HepG2 (cell line): ENCODE data around the gene STK17A. TPM values are rescaled to one million over a fixed set of nuclear protein-coding genes. Genes with fewer than 3 reads are reported as not detected.

Experiments
- ATAC-seq: fragments of 200-7000 bp; cut with Tn5 transposase; 3 replicates; pipeline ENCODE4 v1.9.1; 2020; ENCODE audit warnings: mild to moderate bottlenecking, moderate library complexity
- BruUV-seq: library from RNA; stranded (reverse); fragments of 400-500 nt; replicated peaks from 2 replicates; lab custom pipeline; 2021; lab: Mats Ljungman, UMichigan
- CTCF ChIA-PET: fragments of 300-600 bp; formaldehyde crosslinking; extraction: SDS; loops from one replicate; lab custom pipeline; 2021; ENCODE audit warnings: low total read pairs, inconsistent platforms, low intra/inter-chr PET ratio; lab: Yijun Ruan, JAX
- POLR2A ChIA-PET: fragments of 350-600 bp; sonication (Branson Sonifier 250); formaldehyde crosslinking; loops from one replicate; lab custom pipeline; 2020; ENCODE audit warnings: antibody characterized with exemption, inconsistent platforms; lab: Yijun Ruan, JAX
- DNase-seq: peaks from one replicate; pipeline ENCODE4 v3.0.0-alpha.2; 2015; ENCODE audit warnings: low spot score
- FAIRE-seq: peaks from 3 replicates; lab custom pipeline; 2011; peaks lifted over from hg19 to GRCh38; lab: Jason Lieb, UNC
- H2AFZ ChIP-seq: one replicate; pipeline ENCODE4 v1.6.1; 2011; ENCODE audit warnings: low read length, inconsistent platforms
- H3K27ac ChIP-seq: fragments of 300-600 bp; 3 replicates; pipeline ENCODE4 v1.8.0; 2011; ENCODE audit warnings: mixed run types, mild to moderate bottlenecking, mixed read lengths, low read length, inconsistent platforms; ENCODE audit not compliant: insufficient read depth; ENCODE audit errors: extremely low read length
- H3K27me3 ChIP-seq, 2 experiments: fragments of 200-600 bp in 1 of 2; 2 replicates in 1 of 2; 3 replicates in 1 of 2; pipeline versions ENCODE4 v1.6.0 to v1.8.0; 2011; ENCODE audit warnings: low read length in 2 of 2, mild to moderate bottlenecking in 2 of 2, moderate library complexity in 2 of 2, inconsistent platforms in 1 of 2; ENCODE audit not compliant: insufficient read depth in 2 of 2, control insufficient read depth in 1 of 2
- H3K36me3 ChIP-seq, 2 experiments: fragments of 200-600 bp in 1 of 2; replicated peaks in 1 of 2; 2 replicates in 1 of 2; 3 replicates in 1 of 2; pipeline versions ENCODE4 v1.5.1 to v1.8.0; 2011; ENCODE audit warnings: low read length in 2 of 2, inconsistent platforms in 1 of 2; ENCODE audit not compliant: insufficient read depth in 2 of 2, control insufficient read depth in 1 of 2
- H3K4me1 ChIP-seq: 2 replicates; pipeline ENCODE4 v1.5.1; 2012; ENCODE audit warnings: low read length, inconsistent platforms; ENCODE audit not compliant: insufficient read depth
- H3K4me2 ChIP-seq: 2 replicates; pipeline ENCODE4 v1.6.0; 2011; ENCODE audit warnings: low read depth, low read length, inconsistent platforms
- H3K4me3 ChIP-seq, 3 experiments: fragments of 200-600 bp in 1 of 3; sonication (generic), shearing (Covaris generic) in 1 of 3; replicated peaks in 1 of 3; 2 replicates each; pipeline ENCODE4 v1.5.1; 2011 to 2016; ENCODE audit warnings: low read length in 3 of 3, inconsistent platforms in 2 of 3, low read depth in 2 of 3, mild to moderate bottlenecking in 2 of 3, control low read depth in 1 of 3, mixed read lengths in 1 of 3; ENCODE audit not compliant: insufficient read depth in 1 of 3
- H3K79me2 ChIP-seq: one replicate; pipeline ENCODE4 v1.6.1; 2011; ENCODE audit warnings: low read length, inconsistent platforms; ENCODE audit not compliant: insufficient read depth
- H3K9ac ChIP-seq: 2 replicates; pipeline ENCODE4 v1.6.0; 2011; ENCODE audit warnings: mild to moderate bottlenecking, low read depth, low read length, inconsistent platforms; ENCODE audit not compliant: insufficient read depth
- H3K9me3 ChIP-seq: 2 replicates; pipeline ENCODE4 v1.5.1; 2012; ENCODE audit warnings: mild to moderate bottlenecking, low read length
- H4K20me1 ChIP-seq: 2 replicates; pipeline ENCODE4 v1.6.0; 2011; ENCODE audit warnings: inconsistent platforms, mild to moderate bottlenecking, low read length, moderate library complexity; ENCODE audit not compliant: insufficient read depth
- ETV6 ChIP-seq: sonication (generic); formaldehyde crosslinking; conservative IDR thresholded peaks from 2 replicates; pipeline ENCODE4 v1.4.0; 2020; ENCODE audit warnings: missing genetic modification reagents
- GABPA ChIP-seq, 2 experiments: IDR thresholded peaks; 2 replicates each; pipeline ENCODE4 v1.6.1; 2011 to 2016; ENCODE audit warnings: low read depth in 2 of 2, low read length in 1 of 2, missing biosample characterization in 1 of 2, missing genetic modification characterization in 1 of 2
- MYNN ChIP-seq: sonication (generic); formaldehyde crosslinking; IDR thresholded peaks from 2 replicates; pipeline ENCODE4 v1.4.0; 2020; ENCODE audit warnings: mild to moderate bottlenecking, low read depth, missing genetic modification reagents
- TCF7 ChIP-seq: sonication (generic); IDR thresholded peaks from 2 replicates; pipeline ENCODE4 v1.6.1; 2016; ENCODE audit warnings: antibody characterized with exemption, low read depth
- ZNF296 ChIP-seq: sonication (generic); formaldehyde crosslinking; conservative IDR thresholded peaks from 2 replicates; pipeline ENCODE4 v1.5.0; 2020; ENCODE audit warnings: mild to moderate bottlenecking, missing genetic modification reagents
- WGBS: methylation state at CpG from one replicate; pipeline ENCODE4 v1.1.6; 2017; ENCODE audit warnings: low lambda C conversion rate; 5-methylcytosine and 5-hydroxymethylcytosine counted together
- in situ Hi-C: cut with HindIII; loops from 2 replicates; pipeline ENCODE4 v1.10.0; 2017; ENCODE audit warnings: low pct_unique_long_range_greater_than_20kb; ENCODE audit not compliant: extremely low pct_ligation_motif_present
- intact Hi-C: fragments of 100-400 bp; cut with micrococcal nuclease; formaldehyde crosslinking; loops from one replicate; pipeline ENCODE4 v1.10.0; 2022; ENCODE audit not compliant: unreplicated experiment
- polyA plus RNA-seq, 8 experiments: library from polyadenylated mRNA; depleted of rRNA in 3 of 8; stranded (reverse) in 7 of 8; unstranded in 1 of 8; fragments of >200 nt; fragmentation: Illumina TruSeq in 4 of 8; extraction: Trizol in 4 of 8; gene quantifications; 2 replicates each; pipeline versions ENCODE4 v1.2.1 to v1.2.3, GENCODE V29; 2011 to 2016; ENCODE audit warnings: low read depth in 4 of 8, missing spikeins in 1 of 8, mixed read lengths in 1 of 8; ENCODE audit not compliant: insufficient read depth in 1 of 8
- total RNA-seq, 5 experiments: library from RNA; depleted of rRNA; stranded (reverse); fragments of >200 nt; fragmentation: Illumina TruSeq; extraction: Trizol; gene quantifications; 2 replicates each; pipeline ENCODE4 v1.2.3, GENCODE V29; 2016; ENCODE audit warnings: low read depth in 1 of 5
- TF ChIP-seq, protein P1 (sequence below): sonication (generic); formaldehyde crosslinking; IDR thresholded peaks from 2 replicates; pipeline ENCODE4 v1.4.0; 2020; ENCODE audit warnings: missing genetic modification reagents, borderline replicate concordance

Gene STK17A
- total and polyA plus RNA-seq, 2 of the 13 experiments (the other 11 are each of a cell fraction or from before 2014, with no cell fraction given), result 18.6 to 24.3 TPM

DNA sequence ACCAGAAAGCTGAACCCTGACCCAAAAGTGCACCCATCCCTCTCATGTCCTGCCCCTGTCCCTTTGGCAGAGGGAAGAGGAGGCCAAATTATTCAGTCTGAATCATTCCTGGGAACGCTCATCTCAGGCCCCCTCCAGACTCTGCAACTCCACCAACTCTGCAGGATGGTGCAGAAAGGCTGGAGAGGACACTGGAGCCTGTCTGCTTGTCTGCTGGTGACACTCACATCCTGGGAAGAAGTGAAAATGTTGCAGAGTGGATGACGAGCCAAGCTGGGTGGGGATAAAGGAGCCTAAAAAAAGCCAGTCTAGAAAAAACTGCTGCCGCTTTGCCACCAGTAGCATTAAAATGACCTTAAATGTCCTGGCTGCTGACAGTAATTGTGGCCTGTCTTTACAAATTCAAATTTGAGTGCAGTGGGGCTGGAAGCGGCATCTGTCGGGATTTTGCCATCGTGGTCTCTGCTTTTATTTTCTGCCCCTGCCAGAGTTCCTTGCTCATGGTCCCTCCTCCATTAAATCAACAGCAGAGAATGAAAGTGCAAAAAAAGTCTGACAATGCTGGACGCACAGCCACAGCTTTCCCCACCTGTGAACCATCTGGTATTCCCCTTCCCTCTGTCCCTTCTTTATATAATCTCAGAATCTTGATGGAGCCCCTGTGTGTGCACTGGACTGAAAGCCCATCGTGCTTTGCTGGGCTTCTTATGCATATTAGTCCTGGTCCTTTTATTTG, 63.9 kb downstream of the STK17A start:
- FAIRE-seq (no peak), DNase-seq (no peak), ATAC-seq (no peak)
- H4K20me1 ChIP-seq, result no peaks in the 10 kb centered on the region
- intact Hi-C loops, result no loop called here
- whole genome bisulfite sequencing, result 95% methylated on average over 8 of the region's 8 CpGs
- in situ Hi-C loops, result loop anchor here (10.0 kb wide), 1 partner anchor 48 kb away; no protein-coding TSS in a partner anchor
- H3K9me3 ChIP-seq, result no peaks in the 10 kb centered on the region
- H3K4me2 ChIP-seq, result no peak overlapping the region
- peaks cover 25 to 65% of the 10 kb centered on the region in 2 experiments for H3K36me3 ChIP-seq
- BruUV-seq, result no TSS peak
- no peak overlapping the region for H3K9ac ChIP-seq
- peaks cover 48% of the 10 kb centered on the region for H3K4me1 ChIP-seq
- H3K27ac ChIP-seq, result no peak overlapping the region
- no peak overlapping the region for H2AFZ ChIP-seq
- TF ChIP-seq MYNN (CRISPR knock-in tag) (no peak), TCF7 (no peak), ETV6 (no peak), ZNF296 (CRISPR knock-in tag) (no peak), GABPA (IDR thresholded peaks at IDR 0.05; ENCODE audit: low read depth, low read length) (no peak), GABPA (CRISPR knock-in tag; IDR thresholded peaks at IDR 0.05; ENCODE audit: low read depth) (no peak)
- TF ChIP-seq, protein P1, sequence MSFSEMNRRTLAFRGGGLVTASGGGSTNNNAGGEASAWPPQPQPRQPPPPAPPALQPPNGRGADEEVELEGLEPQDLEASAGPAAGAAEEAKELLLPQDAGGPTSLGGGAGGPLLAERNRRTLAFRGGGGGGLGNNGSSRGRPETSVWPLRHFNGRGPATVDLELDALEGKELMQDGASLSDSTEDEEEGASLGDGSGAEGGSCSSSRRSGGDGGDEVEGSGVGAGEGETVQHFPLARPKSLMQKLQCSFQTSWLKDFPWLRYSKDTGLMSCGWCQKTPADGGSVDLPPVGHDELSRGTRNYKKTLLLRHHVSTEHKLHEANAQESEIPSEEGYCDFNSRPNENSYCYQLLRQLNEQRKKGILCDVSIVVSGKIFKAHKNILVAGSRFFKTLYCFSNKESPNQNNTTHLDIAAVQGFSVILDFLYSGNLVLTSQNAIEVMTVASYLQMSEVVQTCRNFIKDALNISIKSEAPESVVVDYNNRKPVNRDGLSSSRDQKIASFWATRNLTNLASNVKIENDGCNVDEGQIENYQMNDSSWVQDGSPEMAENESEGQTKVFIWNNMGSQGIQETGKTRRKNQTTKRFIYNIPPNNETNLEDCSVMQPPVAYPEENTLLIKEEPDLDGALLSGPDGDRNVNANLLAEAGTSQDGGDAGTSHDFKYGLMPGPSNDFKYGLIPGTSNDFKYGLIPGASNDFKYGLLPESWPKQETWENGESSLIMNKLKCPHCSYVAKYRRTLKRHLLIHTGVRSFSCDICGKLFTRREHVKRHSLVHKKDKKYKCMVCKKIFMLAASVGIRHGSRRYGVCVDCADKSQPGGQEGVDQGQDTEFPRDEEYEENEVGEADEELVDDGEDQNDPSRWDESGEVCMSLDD (CRISPR knock-in tag), result no peak
- CTCF ChIA-PET, result no interaction called here
- H3K79me2 ChIP-seq, result peaks cover 15% of the 10 kb centered on the region
- H3K27me3 ChIP-seq, result no peaks in the 10 kb centered on the region
- POLR2A ChIA-PET, result no interaction called here
- H3K4me3 ChIP-seq, result no peak overlapping the region
